ENCODE data around the gene DACH1. TPM values are rescaled to one million over a fixed set of nuclear protein-coding genes. Genes with fewer than 3 reads are reported as not detected.
"Not testable (repeated sequence)": the region's sequence is repeated elsewhere in the genome, so short reads cannot be mapped to it uniquely, and the experiment has no call there.

DACH1 gene
- total RNA-seq, 1 donor from 2014 or later: 37.1 TPM

GRCh38 chr13:71838842-71839241, 28.2 kb downstream of the DACH1 start:
- Mint-ChIP-seq H3K36me3 (ENCODE audit: insufficient read depth) (peaks cover 11% of the 10 kb centered on the region), H3K27me3 (no peaks in the 10 kb centered on the region), H3K9me3 (ENCODE audit: low read depth) (peaks cover 8% of the 10 kb centered on the region), H3K4me1 (ENCODE audit: low read depth) (peaks cover 17% of the 10 kb centered on the region), H3K27ac (peak overlapping the region; percentile 76), H3K4me3 (ENCODE audit: low read depth) (no peak overlapping the region)
- DNase-seq (ENCODE audit: low spot score, unreplicated experiment): no peak
- no peak for TF ChIP-seq CTCF (IDR thresholded peaks at IDR 0.05; ENCODE audit: unreplicated experiment)

- H3K36me3 Mint-ChIP-seq (ENCODE audit: insufficient read depth): peaks cover 11% of the 10 kb centered on the region
- not testable (repeated sequence) for H3K4me3 Mint-ChIP-seq (ENCODE audit: low read depth); H3K27ac Mint-ChIP-seq; H3K9me3 Mint-ChIP-seq (ENCODE audit: low read depth); DNase-seq (ENCODE audit: low spot score, unreplicated experiment); H3K27me3 Mint-ChIP-seq
- peaks cover 17% of the 10 kb centered on the region for H3K4me1 Mint-ChIP-seq (ENCODE audit: low read depth)
Measured at GRCh38 chr13:71837582-71837981, 29.4 kb downstream of the DACH1 start.

GRCh38 chr13:71831716-71832115, 35.3 kb downstream of the DACH1 start:
- H3K4me1 Mint-ChIP-seq (ENCODE audit: low read depth): peaks cover 47% of the 10 kb centered on the region

GRCh38 chr13:71830736-71831135, 36.3 kb downstream of the DACH1 start:
- no peaks in the 10 kb centered on the region for H3K27me3 Mint-ChIP-seq
- H3K36me3 Mint-ChIP-seq (ENCODE audit: insufficient read depth): peaks cover 3% of the 10 kb centered on the region
- H3K4me1 Mint-ChIP-seq (ENCODE audit: low read depth): peaks cover 47% of the 10 kb centered on the region
- no peak overlapping the region for H3K27ac Mint-ChIP-seq
- DNase-seq (ENCODE audit: low spot score, unreplicated experiment): no peak
- H3K4me3 Mint-ChIP-seq (ENCODE audit: low read depth): no peak overlapping the region
- TF ChIP-seq CTCF (IDR thresholded peaks at IDR 0.05; ENCODE audit: unreplicated experiment): no peak
- H3K9me3 Mint-ChIP-seq (ENCODE audit: low read depth): peaks cover 2% of the 10 kb centered on the region

More at GRCh38 chr13:71831716-71832115, 35.3 kb downstream of the DACH1 start:
- Mint-ChIP-seq H3K4me3 (ENCODE audit: low read depth) (no peak overlapping the region), H3K9me3 (ENCODE audit: low read depth) (peaks cover 3% of the 10 kb centered on the region), H3K27me3 (no peaks in the 10 kb centered on the region), H3K27ac (no peak overlapping the region), H3K36me3 (ENCODE audit: insufficient read depth) (peaks cover under 1% of the 10 kb centered on the region)
- no peak for TF ChIP-seq CTCF (IDR thresholded peaks at IDR 0.05; ENCODE audit: unreplicated experiment)
- no peak for DNase-seq (ENCODE audit: low spot score, unreplicated experiment)

GRCh38 chr13:71830323-71830722, 36.7 kb downstream of the DACH1 start:
- Mint-ChIP-seq H3K27ac (no peak overlapping the region), H3K36me3 (ENCODE audit: insufficient read depth) (peaks cover 3% of the 10 kb centered on the region), H3K9me3 (ENCODE audit: low read depth) (peaks cover 2% of the 10 kb centered on the region), H3K4me1 (ENCODE audit: low read depth) (peaks cover 43% of the 10 kb centered on the region), H3K4me3 (ENCODE audit: low read depth) (no peak overlapping the region), H3K27me3 (no peaks in the 10 kb centered on the region)
- no peak for TF ChIP-seq CTCF (IDR thresholded peaks at IDR 0.05; ENCODE audit: unreplicated experiment)
- no peak for DNase-seq (ENCODE audit: low spot score, unreplicated experiment)

GRCh38 chr13:71829547-71829946, 37.5 kb downstream of the DACH1 start:
- peaks cover 4% of the 10 kb centered on the region for H3K36me3 Mint-ChIP-seq (ENCODE audit: insufficient read depth)
- H3K27me3 Mint-ChIP-seq: no peaks in the 10 kb centered on the region
- H3K27ac Mint-ChIP-seq: no peak overlapping the region
- H3K4me3 Mint-ChIP-seq (ENCODE audit: low read depth): no peak overlapping the region
- H3K4me1 Mint-ChIP-seq (ENCODE audit: low read depth): peaks cover 38% of the 10 kb centered on the region
- H3K9me3 Mint-ChIP-seq (ENCODE audit: low read depth): peaks cover 2% of the 10 kb centered on the region
- no peak for DNase-seq (ENCODE audit: low spot score, unreplicated experiment)
- TF ChIP-seq CTCF (IDR thresholded peaks at IDR 0.05; ENCODE audit: unreplicated experiment): no peak

All from progenitor cell of endocrine pancreas (in vitro differentiated cells).